GM18511 (cell line): ENCODE results near the gene NEURL2.
"Not testable (repeated sequence)": the region's sequence is repeated elsewhere in the genome, so short reads cannot be mapped to it uniquely, and the experiment has no call there.

Experiments used
- ATAC-seq: cut with Tn5 transposase; IDR thresholded peaks from one replicate; pipeline ENCODE4 v1.9.1; 2021; ENCODE audit warnings: mild to moderate bottlenecking, moderate library complexity; ENCODE audit not compliant: unreplicated experiment

The NEURL2 gene, protein sequence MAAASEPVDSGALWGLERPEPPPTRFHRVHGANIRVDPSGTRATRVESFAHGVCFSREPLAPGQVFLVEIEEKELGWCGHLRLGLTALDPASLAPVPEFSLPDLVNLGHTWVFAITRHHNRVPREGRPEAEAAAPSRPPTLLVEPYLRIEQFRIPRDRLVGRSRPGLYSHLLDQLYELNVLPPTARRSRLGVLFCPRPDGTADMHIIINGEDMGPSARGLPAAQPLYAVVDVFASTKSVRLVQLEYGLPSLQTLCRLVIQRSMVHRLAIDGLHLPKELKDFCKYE

GRCh38 chr20:45890985-45891983 lies at the start of gene NEURL2, which contains the start of gene CTSA:
Gene NEURL2 (minus strand): TSS chr20:45891208. CDS start chr20:45890991, 217 bp downstream.
Gene CTSA (plus strand): TSS chr20:45891335. CDS start chr20:45891569, 234 bp downstream.
- ATAC-seq: peak; percentile 80

DNA sequence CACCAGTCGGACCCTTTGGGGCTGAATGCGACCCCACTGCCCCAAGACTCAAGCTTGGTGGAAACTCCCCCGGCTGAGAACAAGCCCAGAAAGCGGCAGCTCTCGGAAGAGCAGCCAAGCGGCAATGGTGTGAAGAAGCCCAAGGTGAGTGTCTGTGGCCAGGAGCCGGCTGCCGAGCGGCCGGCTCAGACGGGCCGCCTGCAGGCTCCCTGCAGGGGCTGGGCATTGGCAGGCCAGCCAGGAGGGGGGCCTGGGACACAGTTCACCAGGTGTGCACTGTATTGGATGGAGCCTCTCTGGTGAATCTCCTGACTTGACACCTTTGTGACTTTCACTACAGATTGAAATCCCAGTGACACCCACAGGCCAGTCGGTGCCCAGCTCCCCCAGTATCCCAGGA lies 49.5 kb upstream of the NEURL2 start:
- ATAC-seq: no peak

DNA sequence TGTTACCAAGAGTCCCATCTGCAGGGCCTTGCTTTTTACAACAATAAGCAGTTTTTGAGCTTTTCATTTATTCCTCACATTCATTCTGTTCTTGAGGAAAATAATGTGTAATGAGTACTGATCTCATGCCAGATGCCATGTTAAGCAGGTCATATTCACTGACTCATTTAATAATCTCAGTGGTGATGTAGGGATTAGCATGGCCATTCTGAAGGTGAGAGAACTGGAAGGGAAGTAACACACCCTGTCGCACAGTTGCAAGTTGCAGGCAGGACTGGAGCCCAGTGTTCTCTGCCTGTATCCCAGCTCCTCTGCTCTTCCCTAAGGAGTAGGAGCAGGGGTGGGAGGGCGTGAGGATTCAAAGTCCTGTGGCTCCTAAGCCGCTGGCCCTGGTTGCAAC lies 49.0 kb upstream of the NEURL2 start:
- ATAC-seq: no peak

DNA sequence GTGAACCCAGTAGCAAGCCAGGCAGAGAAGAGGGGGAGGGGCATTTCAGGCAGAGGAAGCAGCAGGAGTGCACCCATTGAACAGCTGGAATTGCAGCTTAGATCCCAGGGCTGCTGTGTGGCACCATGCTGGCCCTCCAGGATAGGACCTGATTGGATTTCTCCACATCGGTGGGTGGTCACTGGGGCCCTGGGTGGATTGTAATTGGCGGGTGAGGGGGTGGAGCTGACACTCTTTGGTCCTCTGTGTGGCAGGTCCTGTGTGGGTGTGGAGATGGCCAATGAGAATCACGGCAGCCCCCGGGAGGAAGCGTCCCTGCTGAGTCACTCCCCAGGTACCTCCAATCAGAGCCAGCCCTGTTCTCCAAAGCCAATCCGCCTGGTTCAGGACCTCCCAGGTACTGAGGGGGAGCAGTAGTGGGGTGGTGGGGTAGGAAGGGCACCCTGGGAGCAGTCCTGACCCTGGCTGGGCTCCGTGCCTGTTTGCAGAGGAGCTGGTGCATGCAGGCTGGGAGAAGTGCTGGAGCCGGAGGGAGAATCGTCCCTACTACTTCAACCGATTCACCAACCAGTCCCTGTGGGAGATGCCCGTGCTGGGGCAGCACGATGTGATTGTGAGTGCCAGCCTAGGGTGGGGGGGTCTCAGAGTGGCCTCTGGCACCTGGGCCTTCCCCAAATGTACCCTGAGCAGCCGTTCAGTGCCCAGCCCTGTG lies 47.9 kb upstream of the NEURL2 start:
- ATAC-seq: no peak

GRCh38 chr20:45937765-45938164 lies 46.8 kb upstream of the NEURL2 start:
- ATAC-seq: no peak

DNA sequence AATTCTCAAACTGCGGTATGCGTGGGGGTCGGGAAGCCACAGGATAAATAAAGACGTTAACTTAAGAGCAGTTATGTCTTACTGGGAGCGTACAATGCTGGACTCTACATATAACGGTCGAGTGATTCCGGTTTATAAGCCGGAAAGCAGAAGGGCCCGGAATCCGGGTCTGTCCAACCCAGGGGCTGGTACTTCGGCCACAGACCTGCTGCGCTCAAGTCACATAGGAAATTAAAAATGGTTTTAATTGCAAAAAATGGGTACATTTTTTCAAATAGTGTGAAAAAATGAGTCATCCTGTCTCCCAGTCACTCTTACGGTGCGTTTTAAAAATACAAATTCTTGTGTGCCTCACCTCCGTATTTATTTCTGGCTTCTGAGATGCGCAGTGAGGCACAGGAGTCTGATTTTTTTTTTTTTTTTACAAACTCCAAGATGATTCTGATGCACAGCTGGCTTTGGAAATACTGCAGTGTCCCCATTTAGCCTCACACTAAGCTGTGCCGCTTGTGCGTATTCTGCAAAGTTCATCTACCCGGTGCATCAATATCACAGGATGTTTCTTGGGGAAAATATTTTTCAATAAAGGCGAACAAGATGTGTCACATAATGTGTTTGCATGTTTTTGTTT lies 44.5 kb upstream of the NEURL2 start:
- peak; percentile 21 for ATAC-seq

DNA sequence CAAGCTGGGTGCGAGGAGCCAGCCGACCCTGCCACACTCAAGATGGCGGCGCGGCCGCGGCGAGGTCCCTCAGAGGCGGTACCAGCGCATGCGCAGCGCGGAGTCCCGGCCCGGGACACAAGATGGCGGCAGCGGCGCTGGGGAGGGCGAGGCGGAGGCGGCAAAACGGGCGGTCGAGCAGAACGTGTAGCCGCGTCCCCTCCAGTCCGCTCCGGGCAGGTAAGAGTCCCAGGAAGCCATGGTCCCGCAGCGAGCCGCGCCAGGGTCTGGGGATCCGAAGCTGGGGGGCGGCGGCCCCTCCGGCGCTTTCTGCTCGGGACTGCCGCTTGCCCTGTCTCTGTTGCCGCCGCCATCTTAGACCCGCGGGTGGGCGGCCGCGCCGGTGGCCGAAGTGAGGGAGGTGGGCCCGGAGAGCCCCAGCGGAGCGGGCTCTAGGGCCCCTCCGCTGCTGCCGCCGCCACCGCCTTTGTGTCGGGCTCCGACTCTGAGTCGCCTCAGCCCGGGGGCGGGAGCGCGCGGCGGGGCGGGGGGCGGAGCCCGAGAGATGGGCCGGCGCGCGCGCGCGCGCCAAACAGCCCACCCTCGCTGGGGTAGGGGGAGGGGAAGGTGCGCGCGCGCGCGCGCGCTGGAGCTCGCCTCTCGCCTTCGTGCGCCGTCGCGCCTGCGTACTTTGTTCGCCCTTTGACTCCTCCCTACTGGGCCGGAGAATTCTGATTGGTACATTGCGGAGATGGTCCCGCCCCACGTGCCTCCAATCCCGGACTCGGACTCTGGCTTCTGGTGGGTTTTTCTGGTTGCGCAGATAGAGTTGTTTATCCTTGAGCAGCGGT lies 43.8 kb upstream of the NEURL2 start, which contains the start of gene PCIF1:
TSS of gene PCIF1 (plus strand) at position 98 of the 830 bp plus-strand sequence. CDS start 4,317 bp downstream, outside the sequence.
- ATAC-seq: peak; percentile 81

- ATAC-seq: peak; percentile 29
These were observed 43.1 kb upstream of the NEURL2 start for GRCh38 chr20:45934046-45934585.

DNA sequence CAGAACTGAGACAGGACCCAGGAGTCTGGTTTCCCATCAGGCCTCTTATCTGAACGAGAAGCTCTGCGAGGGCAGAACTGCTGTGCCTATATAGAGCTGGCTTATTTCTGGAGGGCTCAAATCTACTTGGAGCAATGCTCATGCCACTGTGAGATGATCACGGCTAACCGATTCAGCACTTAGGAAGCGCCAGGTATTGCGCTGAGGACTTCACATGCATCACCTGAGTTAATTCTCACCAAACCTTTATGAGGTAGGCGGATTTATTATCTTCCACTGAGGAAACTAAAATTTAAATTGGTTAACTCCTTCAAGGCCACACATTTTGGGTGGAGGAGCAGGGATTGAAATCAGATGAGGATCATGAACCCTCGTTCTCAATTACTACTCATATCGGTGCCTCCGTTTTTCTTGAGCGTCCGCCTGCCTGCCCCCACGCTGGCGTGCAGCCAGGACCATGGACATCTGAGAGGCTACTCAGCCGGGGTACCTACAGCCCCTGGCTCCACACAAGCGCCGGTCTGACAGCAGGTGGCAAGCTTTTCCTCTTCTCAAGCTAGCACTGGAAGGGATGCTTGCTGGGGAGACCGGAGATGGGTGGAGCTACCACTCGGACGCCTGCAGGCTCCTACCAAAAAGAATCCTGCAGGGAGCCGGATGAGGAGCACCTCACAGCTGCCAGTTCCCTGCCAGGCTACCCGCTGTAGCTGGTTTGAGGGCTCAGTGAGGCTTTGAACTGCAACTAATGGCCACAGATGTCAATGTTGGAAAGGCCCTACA lies 42.4 kb upstream of the NEURL2 start:
- ATAC-seq: no peak

- ATAC-seq: not testable (repeated sequence)
These were observed 40.7 kb upstream of the NEURL2 start for GRCh38 chr20:45931680-45932079.

GRCh38 chr20:45927071-45927878 lies 36.3 kb upstream of the NEURL2 start:
- no peak for ATAC-seq

DNA sequence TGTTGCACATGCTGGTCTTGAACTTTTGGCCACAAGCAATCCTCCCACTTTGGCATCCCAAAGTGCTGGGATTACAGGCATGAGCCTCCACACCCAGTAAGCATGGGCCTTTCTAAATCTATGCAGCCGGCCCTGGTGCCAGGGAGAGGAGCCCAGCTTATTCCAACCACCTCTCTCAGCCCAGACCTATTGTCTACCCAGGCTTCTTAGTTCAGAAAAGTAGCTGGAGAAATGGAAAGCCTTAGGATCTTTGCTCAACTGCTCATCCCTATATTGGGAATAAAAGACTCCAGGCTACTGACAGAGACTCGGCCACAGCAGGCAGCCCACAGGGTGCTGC lies 35.7 kb upstream of the NEURL2 start:
- no peak for ATAC-seq

DNA sequence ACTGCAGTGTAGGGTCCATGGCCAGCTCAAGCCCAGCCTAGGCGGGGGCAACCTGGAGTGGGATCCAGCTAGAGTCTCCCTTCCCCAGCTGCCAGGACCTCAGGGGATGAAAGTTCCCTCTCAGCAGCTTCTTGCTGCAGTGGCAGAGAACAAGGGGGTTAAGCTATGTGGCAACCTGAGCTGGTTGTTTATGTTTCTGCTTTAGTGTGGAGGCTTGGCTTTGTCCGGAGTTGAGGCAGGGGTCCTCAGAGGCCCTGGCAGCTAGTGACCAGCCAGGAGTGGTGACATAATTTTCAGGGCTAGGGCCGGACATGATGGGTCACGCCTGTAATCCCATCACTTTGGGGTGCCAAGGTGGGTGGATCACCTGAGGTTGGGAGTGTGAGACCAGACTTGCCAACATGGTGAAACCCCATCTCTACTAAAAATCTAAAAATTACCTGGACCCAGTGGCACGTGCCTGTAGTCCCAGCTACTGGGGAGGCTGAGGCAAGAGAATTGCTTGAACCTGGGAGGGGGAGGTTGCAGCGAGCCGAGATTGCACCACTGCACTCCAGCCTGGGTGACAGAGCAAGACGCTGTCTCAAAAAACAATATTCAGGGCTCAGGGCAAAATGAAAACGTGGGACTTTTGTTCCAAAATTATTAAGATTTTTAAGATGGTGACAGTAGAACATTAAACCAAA lies 35.0 kb upstream of the NEURL2 start:
- no peak for ATAC-seq

- ATAC-seq: no peak
These were observed 33.6 kb upstream of the NEURL2 start for GRCh38 chr20:45924391-45925261.

GRCh38 chr20:45921337-45922189 lies 30.6 kb upstream of the NEURL2 start:
- ATAC-seq: no peak
